Measurements from ENCODE around the gene TMEM37.

Gene TMEM37

DNA sequence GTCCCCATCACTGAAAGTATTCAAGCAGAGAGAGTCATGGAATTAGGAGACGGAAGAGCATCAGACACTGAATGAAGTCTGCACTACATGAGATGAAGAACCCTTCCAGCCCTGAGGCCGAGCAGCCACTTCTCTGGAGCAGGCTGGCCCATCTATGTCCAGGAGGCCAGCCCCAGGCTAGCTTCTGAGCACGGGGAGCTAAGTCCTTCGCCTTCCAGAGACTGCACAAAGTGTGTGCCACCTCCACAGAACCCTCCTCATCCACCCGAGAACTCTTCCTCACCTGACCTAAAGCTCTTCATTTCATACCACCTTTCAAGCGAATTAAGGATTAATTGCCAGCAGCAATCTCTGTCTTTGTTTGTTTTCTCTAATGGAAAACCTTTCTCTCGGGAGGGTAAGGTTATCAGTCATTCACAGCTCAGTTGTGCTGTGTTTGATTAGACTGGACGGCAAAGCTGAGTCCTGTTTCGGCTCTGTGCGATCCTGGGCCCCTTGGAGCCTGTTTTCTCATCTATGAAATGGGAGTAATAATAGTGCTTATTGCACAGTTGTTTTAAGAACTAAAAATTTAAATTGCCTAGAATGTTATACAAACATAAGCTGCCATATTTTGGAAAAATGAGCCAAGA lies 54.7 kb downstream of the TMEM37 start:
- no peak overlapping the region for H3K27ac ChIP-seq
- POLR2A ChIA-PET (ENCODE audit: low non-redundant PET) = no interaction called here
- CTCF ChIA-PET = interaction anchor here (0.6 to 3.5 kb wide), 2 partner anchors 10 to 1261 kb away, joined by 3 to 22 read pairs; no protein-coding TSS in a partner anchor
- TF ChIP-seq, protein P1, sequence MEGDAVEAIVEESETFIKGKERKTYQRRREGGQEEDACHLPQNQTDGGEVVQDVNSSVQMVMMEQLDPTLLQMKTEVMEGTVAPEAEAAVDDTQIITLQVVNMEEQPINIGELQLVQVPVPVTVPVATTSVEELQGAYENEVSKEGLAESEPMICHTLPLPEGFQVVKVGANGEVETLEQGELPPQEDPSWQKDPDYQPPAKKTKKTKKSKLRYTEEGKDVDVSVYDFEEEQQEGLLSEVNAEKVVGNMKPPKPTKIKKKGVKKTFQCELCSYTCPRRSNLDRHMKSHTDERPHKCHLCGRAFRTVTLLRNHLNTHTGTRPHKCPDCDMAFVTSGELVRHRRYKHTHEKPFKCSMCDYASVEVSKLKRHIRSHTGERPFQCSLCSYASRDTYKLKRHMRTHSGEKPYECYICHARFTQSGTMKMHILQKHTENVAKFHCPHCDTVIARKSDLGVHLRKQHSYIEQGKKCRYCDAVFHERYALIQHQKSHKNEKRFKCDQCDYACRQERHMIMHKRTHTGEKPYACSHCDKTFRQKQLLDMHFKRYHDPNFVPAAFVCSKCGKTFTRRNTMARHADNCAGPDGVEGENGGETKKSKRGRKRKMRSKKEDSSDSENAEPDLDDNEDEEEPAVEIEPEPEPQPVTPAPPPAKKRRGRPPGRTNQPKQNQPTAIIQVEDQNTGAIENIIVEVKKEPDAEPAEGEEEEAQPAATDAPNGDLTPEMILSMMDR (conservative IDR thresholded peaks at IDR 0.05; ENCODE audit: low read depth) = no peak
- no peak for DNase-seq (ENCODE audit: low spot score)

DNA sequence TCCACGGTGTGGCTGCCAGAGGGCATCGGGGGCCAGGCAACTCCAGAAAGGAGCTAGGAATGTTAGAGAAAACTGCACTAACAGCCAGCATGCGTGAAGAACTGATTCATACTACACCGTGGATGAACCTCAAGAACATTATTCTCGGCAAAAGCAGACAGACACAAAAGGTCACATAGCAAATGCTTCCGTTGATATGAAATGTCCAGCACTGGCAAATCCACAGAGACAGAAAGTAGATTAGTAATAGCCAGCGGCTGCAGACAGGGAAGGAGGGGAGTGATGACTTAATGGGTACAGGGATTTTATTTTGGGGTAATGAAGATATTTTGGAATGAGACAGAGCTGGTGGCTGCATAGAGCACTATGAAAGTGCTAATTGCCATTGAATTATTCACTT lies 55.2 kb downstream of the TMEM37 start:
- CTCF ChIA-PET = interaction anchor here (0.6 to 3.5 kb wide), 2 partner anchors 10 to 1260 kb away, joined by 3 to 22 read pairs; no protein-coding TSS in a partner anchor
- no peak for DNase-seq (ENCODE audit: low spot score)
- H3K27ac ChIP-seq = no peak overlapping the region
- POLR2A ChIA-PET (ENCODE audit: low non-redundant PET) = no interaction called here
- TF ChIP-seq, protein P1 (conservative IDR thresholded peaks at IDR 0.05; ENCODE audit: low read depth) = no peak

DNA sequence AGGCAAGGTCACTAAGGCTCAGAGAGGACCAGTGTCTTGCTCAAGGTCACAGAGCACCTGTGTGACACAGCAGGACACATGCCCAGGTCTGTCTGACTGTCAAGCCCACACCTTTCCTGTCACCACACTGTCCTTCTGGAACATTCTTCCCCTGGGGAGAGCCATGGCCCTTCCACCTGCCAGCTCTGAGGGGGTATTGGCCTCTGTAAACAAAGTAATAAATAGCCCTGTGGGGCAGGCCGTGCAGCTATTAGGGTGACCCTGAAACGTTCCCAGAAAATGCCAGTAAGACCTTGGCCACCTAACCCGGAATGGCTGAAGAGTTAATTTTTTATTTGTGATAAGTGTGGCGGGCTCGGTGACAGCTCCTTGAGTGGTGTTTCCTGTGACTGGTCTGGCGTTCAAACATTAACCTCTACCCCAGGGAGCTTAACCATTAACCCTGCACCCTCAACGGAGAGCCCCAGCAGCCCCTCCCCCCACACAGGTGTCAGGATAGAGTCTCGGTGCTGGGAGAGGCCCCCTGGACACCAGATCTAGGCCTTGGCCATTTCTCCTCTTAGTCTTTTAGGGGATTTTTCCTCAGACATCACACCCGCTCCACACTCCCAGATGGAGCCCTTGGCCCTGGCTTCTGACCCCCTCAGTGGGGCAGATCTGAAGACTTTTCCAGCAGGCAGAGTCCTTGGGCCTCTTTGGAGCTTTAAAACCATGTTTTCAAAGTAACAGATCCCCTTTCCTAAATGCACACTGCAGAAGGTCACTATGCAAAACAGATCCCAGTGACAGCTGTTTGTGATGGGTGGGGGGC lies 56.0 kb downstream of the TMEM37 start:
- TF ChIP-seq, protein P1 (conservative IDR thresholded peaks at IDR 0.05; ENCODE audit: low read depth) = no peak
- POLR2A ChIA-PET (ENCODE audit: low non-redundant PET) = no interaction called here
- no peak overlapping the region for H3K27ac ChIP-seq
- CTCF ChIA-PET = interaction anchor here (0.7 to 3.5 kb wide), 2 partner anchors 11 to 154 kb away, joined by 3 to 22 read pairs; no protein-coding TSS in a partner anchor
- DNase-seq (ENCODE audit: low spot score) = no peak
